Trophoblast cell (in vitro differentiated cells and primary cell): Measurements from ENCODE around the gene ANXA6.
A peak's percentile ranks its signal among the peaks of the same experiment; 100 is the strongest.

Experiments
- DNase-seq, 2 donors: peaks; one replicate each; pipeline ENCODE4 v3.0.0-alpha.2; 2016
- H2AFZ ChIP-seq: 2 replicates; pipeline ENCODE4 v1.6.1; 2013; ENCODE audit warnings: low read length, moderate library complexity, mild to moderate bottlenecking; ENCODE audit not compliant: insufficient read depth, poor library complexity
- H2AK5ac ChIP-seq: 2 replicates; pipeline ENCODE4 v1.6.1; 2013; ENCODE audit warnings: mild to moderate bottlenecking, low read length
- H2BK120ac ChIP-seq: 2 replicates; pipeline ENCODE4 v1.6.1; 2013; ENCODE audit warnings: low read length, mild to moderate bottlenecking, moderate library complexity; ENCODE audit not compliant: insufficient read depth, poor library complexity
- H2BK12ac ChIP-seq: 2 replicates; pipeline ENCODE4 v1.6.1; 2013; ENCODE audit warnings: mild to moderate bottlenecking, low read length, moderate library complexity
- H2BK5ac ChIP-seq: 2 replicates; pipeline ENCODE4 v1.6.1; 2013; ENCODE audit warnings: low read length, low read depth, moderate library complexity, mild to moderate bottlenecking; ENCODE audit not compliant: poor library complexity
- H3K14ac ChIP-seq: 2 replicates; pipeline ENCODE4 v1.6.1; 2013; ENCODE audit warnings: mild to moderate bottlenecking, low read length
- H3K18ac ChIP-seq: 2 replicates; pipeline ENCODE4 v1.6.1; 2013; ENCODE audit warnings: mild to moderate bottlenecking, low read length
- H3K23ac ChIP-seq: 2 replicates; pipeline ENCODE4 v1.6.1; 2013; ENCODE audit warnings: low read length
- H3K27ac ChIP-seq: 2 replicates; pipeline ENCODE4 v1.5.1; 2013; ENCODE audit warnings: low read depth, mild to moderate bottlenecking, inconsistent platforms, low read length, moderate library complexity
- H3K27me3 ChIP-seq: 2 replicates; pipeline ENCODE4 v1.6.1; 2013; ENCODE audit warnings: inconsistent platforms, mild to moderate bottlenecking, low read length, moderate library complexity; ENCODE audit not compliant: insufficient read depth
- H3K36me3 ChIP-seq, 2 experiments: 1 replicate in 1 of 2; 2 replicates in 1 of 2; pipeline ENCODE4 v1.6.1; 2013; ENCODE audit warnings: low read length in 2 of 2, mild to moderate bottlenecking in 2 of 2, moderate library complexity in 1 of 2; ENCODE audit not compliant: insufficient read depth in 2 of 2, control insufficient read depth in 1 of 2
- H3K4ac ChIP-seq: 2 replicates; pipeline ENCODE4 v1.6.1; 2013; ENCODE audit warnings: low read depth, mild to moderate bottlenecking, low read length, moderate library complexity
- H3K4me1 ChIP-seq, 2 experiments: 1 replicate in 1 of 2; 2 replicates in 1 of 2; pipeline ENCODE4 v1.6.1; 2013; ENCODE audit warnings: low read length in 2 of 2, mild to moderate bottlenecking in 2 of 2, moderate library complexity in 1 of 2; ENCODE audit not compliant: insufficient read depth in 2 of 2, control insufficient read depth in 1 of 2
- H3K4me2 ChIP-seq: 2 replicates; pipeline ENCODE4 v1.6.1; 2013; ENCODE audit warnings: inconsistent platforms, mild to moderate bottlenecking, low read length, moderate library complexity
- H3K4me3 ChIP-seq: 2 replicates; pipeline ENCODE4 v1.5.1; 2013; ENCODE audit warnings: mild to moderate bottlenecking, low read depth, low read length, inconsistent platforms
- H3K79me1 ChIP-seq: one replicate; pipeline ENCODE4 v1.6.1; 2013; ENCODE audit warnings: low read length
- H3K79me2 ChIP-seq: 2 replicates; pipeline ENCODE4 v1.6.1; 2013; ENCODE audit warnings: low read length, mild to moderate bottlenecking; ENCODE audit not compliant: control insufficient read depth, insufficient read depth, poor library complexity
- H3K9ac ChIP-seq: 2 replicates; pipeline ENCODE4 v1.6.1; 2013; ENCODE audit warnings: mild to moderate bottlenecking, low read length
- H3K9me3 ChIP-seq: 2 replicates; pipeline ENCODE4 v1.6.1; 2013; ENCODE audit warnings: low read depth, mild to moderate bottlenecking, control low read depth, inconsistent platforms, low read length; ENCODE audit not compliant: insufficient read depth
- H4K12ac ChIP-seq: 2 replicates; pipeline ENCODE4 v1.6.1; 2013; ENCODE audit warnings: low read depth, mild to moderate bottlenecking, low read length, moderate library complexity
- H4K8ac ChIP-seq: 2 replicates; pipeline ENCODE4 v1.6.1; 2013; ENCODE audit warnings: low read depth, mild to moderate bottlenecking, low read length, moderate library complexity
- H4K91ac ChIP-seq: one replicate; pipeline ENCODE4 v1.6.1; 2013; ENCODE audit warnings: low read depth, mild to moderate bottlenecking, low read length, moderate library complexity
- WGBS: extraction: QIAGEN DNeasy Blood & Tissue Kit; methylation state at CpG from one replicate; pipeline ENCODE4 v1.1.7; 2013; ENCODE audit warnings: missing lambda C conversion rate; ENCODE audit not compliant: insufficient read length, insufficient coverage; ENCODE audit errors: extremely low coverage; 5-methylcytosine and 5-hydroxymethylcytosine counted together

Gene ANXA6

GRCh38 chr5:151183456-151184245 lies 26.1 kb upstream of the ANXA6 start:
- no peak overlapping the region for H4K91ac ChIP-seq
- H2BK12ac ChIP-seq: no peak overlapping the region
- no peak overlapping the region for H3K4ac ChIP-seq
- H2AK5ac ChIP-seq: no peak overlapping the region
- no peak overlapping the region for H2AFZ ChIP-seq
- H3K18ac ChIP-seq: no peak overlapping the region
- no CpG with 5 or more reads among the region's 7 CpGs for WGBS
- H3K4me3 ChIP-seq: no peak overlapping the region
- no peaks in the 10 kb centered on the region for H3K36me3 ChIP-seq
- H3K27ac ChIP-seq: no peak overlapping the region
- H3K23ac ChIP-seq: no peak overlapping the region
- no peak for DNase-seq
- no peak overlapping the region for H3K9ac ChIP-seq
- H3K27me3 ChIP-seq: no peaks in the 10 kb centered on the region
- no peaks in the 10 kb centered on the region for H3K79me2 ChIP-seq
- H2BK120ac ChIP-seq: no peak overlapping the region
- no peaks in the 10 kb centered on the region for H3K9me3 ChIP-seq
- no peak overlapping the region for H4K8ac ChIP-seq
- H2BK5ac ChIP-seq: no peak overlapping the region
- H3K14ac ChIP-seq: no peak overlapping the region
- no peaks in the 10 kb centered on the region for H3K79me1 ChIP-seq
- no peaks in the 10 kb centered on the region for H3K4me1 ChIP-seq
- H3K4me2 ChIP-seq: no peak overlapping the region
- H4K12ac ChIP-seq: no peak overlapping the region

- Histone ChIP-seq H3K18ac (no peak overlapping the region), H2BK120ac (no peak overlapping the region), H2BK12ac (no peak overlapping the region), H4K12ac (no peak overlapping the region), H3K4ac (no peak overlapping the region), H3K27ac (no peak overlapping the region), H3K4me1 (no peaks in the 10 kb centered on the region), H2AFZ (no peak overlapping the region), H3K9me3 (no peaks in the 10 kb centered on the region), H3K4me3 (no peak overlapping the region), H3K23ac (no peak overlapping the region), H3K36me3 (no peaks in the 10 kb centered on the region), H4K91ac (no peak overlapping the region), H2AK5ac (no peak overlapping the region), H3K14ac (no peak overlapping the region), H3K4me2 (no peak overlapping the region), H2BK5ac (no peak overlapping the region), H3K79me2 (no peaks in the 10 kb centered on the region), H3K79me1 (no peaks in the 10 kb centered on the region), H3K27me3 (no peaks in the 10 kb centered on the region), H4K8ac (no peak overlapping the region), H3K9ac (no peak overlapping the region)
- WGBS: no CpG with 5 or more reads among the region's 8 CpGs
- DNase-seq: no peak
Measured at GRCh38 chr5:151182976-151183375, 25.4 kb upstream of the ANXA6 start.

GRCh38 chr5:151182524-151182900 lies 24.9 kb upstream of the ANXA6 start:
- WGBS: no CpG with 5 or more reads among the region's 4 CpGs
- DNase-seq: no peak
- Histone ChIP-seq H3K4me1 (no peaks in the 10 kb centered on the region), H3K23ac (no peak overlapping the region), H3K36me3 (no peaks in the 10 kb centered on the region), H3K4me2 (no peak overlapping the region), H2AFZ (no peak overlapping the region), H3K27ac (no peak overlapping the region), H3K4ac (no peak overlapping the region), H3K14ac (no peak overlapping the region), H2BK5ac (no peak overlapping the region), H3K9me3 (no peaks in the 10 kb centered on the region), H2AK5ac (no peak overlapping the region), H4K91ac (no peak overlapping the region), H4K12ac (no peak overlapping the region), H3K79me2 (no peaks in the 10 kb centered on the region), H3K9ac (no peak overlapping the region), H4K8ac (no peak overlapping the region), H3K27me3 (no peaks in the 10 kb centered on the region), H2BK12ac (no peak overlapping the region), H3K18ac (no peak overlapping the region), H2BK120ac (no peak overlapping the region), H3K4me3 (no peak overlapping the region), H3K79me1 (no peaks in the 10 kb centered on the region)

- no peak overlapping the region for H3K4me2 ChIP-seq
- H2BK12ac ChIP-seq: no peak overlapping the region
- H3K27me3 ChIP-seq: no peaks in the 10 kb centered on the region
- no peak overlapping the region for H3K14ac ChIP-seq
- peak; percentile 83 to 92 for DNase-seq
- H2AK5ac ChIP-seq: no peak overlapping the region
- no peak overlapping the region for H3K18ac ChIP-seq
- no peak overlapping the region for H4K91ac ChIP-seq
- no peak overlapping the region for H3K23ac ChIP-seq
- no peaks in the 10 kb centered on the region for H3K79me2 ChIP-seq
- WGBS: no CpG with 5 or more reads among the region's 4 CpGs
- no peak overlapping the region for H3K4ac ChIP-seq
- H3K4me1 ChIP-seq: no peaks in the 10 kb centered on the region
- H3K9me3 ChIP-seq: no peaks in the 10 kb centered on the region
- no peak overlapping the region for H4K12ac ChIP-seq
- no peaks in the 10 kb centered on the region for H3K79me1 ChIP-seq
- H3K4me3 ChIP-seq: no peak overlapping the region
- H4K8ac ChIP-seq: no peak overlapping the region
- H2AFZ ChIP-seq: no peak overlapping the region
- peak overlapping the region; percentile 50 for H3K27ac ChIP-seq
- no peaks in the 10 kb centered on the region for H3K36me3 ChIP-seq
- H2BK120ac ChIP-seq: no peak overlapping the region
- no peak overlapping the region for H2BK5ac ChIP-seq
- no peak overlapping the region for H3K9ac ChIP-seq
Measured at GRCh38 chr5:151181818-151182523, 24.4 kb upstream of the ANXA6 start.
